Fibroblast of lung (primary cell): ENCODE measurements around the gene ZNF646.

Experiments
- EZH2 ChIP-seq: IDR thresholded peaks from 2 replicates; pipeline ENCODE4 v1.5.1; 2012; ENCODE audit warnings: low read length, control low read depth, mild to moderate bottlenecking; ENCODE audit errors: missing control alignments
- TF ChIP-seq, protein P1 (sequence below), 2 donors: IDR thresholded peaks in 1 of 2; conservative IDR thresholded peaks in 1 of 2; 1 replicate in 1 of 2; 2 replicates in 1 of 2; pipeline ENCODE4 v1.5.1; 2011 to 2012; ENCODE audit warnings: low read length in 2 of 2, control low read depth in 1 of 2, inconsistent platforms in 1 of 2, low read depth in 1 of 2, mild to moderate bottlenecking in 1 of 2

- TF ChIP-seq, protein P1, sequence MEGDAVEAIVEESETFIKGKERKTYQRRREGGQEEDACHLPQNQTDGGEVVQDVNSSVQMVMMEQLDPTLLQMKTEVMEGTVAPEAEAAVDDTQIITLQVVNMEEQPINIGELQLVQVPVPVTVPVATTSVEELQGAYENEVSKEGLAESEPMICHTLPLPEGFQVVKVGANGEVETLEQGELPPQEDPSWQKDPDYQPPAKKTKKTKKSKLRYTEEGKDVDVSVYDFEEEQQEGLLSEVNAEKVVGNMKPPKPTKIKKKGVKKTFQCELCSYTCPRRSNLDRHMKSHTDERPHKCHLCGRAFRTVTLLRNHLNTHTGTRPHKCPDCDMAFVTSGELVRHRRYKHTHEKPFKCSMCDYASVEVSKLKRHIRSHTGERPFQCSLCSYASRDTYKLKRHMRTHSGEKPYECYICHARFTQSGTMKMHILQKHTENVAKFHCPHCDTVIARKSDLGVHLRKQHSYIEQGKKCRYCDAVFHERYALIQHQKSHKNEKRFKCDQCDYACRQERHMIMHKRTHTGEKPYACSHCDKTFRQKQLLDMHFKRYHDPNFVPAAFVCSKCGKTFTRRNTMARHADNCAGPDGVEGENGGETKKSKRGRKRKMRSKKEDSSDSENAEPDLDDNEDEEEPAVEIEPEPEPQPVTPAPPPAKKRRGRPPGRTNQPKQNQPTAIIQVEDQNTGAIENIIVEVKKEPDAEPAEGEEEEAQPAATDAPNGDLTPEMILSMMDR (conservative IDR thresholded peaks at IDR 0.05 in 1 of 2, IDR thresholded peaks at IDR 0.05 in 1 of 2; ENCODE audit: low read depth in 1 of 2, low read length in 2 of 2), result no peak
- TF ChIP-seq EZH2, result no peak
Measured at GRCh38 chr16:31108035-31108793, 34.0 kb downstream of the ZNF646 start, which contains the start of gene BCKDK.
